Glomerular visceral epithelial cell (primary cell): ENCODE data around the gene CDYL.

Source experiments
- DNase-seq: peaks from one replicate; pipeline ENCODE4 v3.0.0-alpha.2; 2016; ENCODE audit errors: extremely low spot score

Gene CDYL, protein sequence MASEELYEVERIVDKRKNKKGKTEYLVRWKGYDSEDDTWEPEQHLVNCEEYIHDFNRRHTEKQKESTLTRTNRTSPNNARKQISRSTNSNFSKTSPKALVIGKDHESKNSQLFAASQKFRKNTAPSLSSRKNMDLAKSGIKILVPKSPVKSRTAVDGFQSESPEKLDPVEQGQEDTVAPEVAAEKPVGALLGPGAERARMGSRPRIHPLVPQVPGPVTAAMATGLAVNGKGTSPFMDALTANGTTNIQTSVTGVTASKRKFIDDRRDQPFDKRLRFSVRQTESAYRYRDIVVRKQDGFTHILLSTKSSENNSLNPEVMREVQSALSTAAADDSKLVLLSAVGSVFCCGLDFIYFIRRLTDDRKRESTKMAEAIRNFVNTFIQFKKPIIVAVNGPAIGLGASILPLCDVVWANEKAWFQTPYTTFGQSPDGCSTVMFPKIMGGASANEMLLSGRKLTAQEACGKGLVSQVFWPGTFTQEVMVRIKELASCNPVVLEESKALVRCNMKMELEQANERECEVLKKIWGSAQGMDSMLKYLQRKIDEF

DNA sequence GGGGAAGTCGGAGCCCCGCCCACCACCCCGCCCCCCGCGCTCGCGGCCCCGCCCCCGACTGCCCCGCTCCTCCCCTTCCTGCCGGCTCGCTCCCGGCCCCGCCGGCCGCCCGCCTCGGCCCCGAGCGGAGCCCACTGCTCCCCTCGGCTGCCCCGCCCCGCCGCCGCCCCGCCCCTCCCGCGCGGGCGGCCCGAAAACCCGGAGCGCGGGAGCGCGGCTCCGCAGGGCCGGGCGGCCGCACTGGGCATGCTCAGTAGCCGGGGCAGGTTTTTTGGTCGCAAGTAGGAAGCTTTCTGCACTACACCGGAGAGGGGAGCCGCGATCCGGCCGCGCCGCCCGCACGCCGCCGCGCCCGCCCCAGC is at the start of gene CDYL:
Gene CDYL, plus strand, starts transcription at position 274 of the 362 bp plus-strand sequence. CDS start 380 bp downstream, outside the sequence.
- peak; percentile 95 for DNase-seq

DNA sequence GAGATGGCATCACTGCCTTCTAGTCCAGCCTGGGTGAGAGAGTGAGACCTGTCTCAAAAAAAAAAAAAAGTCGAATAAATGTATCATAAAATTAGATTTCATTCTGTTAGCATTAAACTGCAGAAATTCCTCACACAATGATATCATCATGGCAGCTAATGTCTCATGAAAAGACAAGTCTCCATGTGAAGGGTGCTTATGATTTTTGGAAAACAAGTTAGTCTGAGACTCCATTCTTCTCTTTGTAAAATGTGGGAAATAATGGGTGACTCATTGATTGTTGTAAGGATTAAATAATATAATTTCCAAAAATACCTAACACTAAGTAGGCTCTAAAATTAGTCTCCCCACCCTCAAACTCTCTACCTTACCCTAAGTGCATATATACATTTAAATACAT is 49.6 kb upstream of the CDYL start:
- DNase-seq, result no peak

DNA sequence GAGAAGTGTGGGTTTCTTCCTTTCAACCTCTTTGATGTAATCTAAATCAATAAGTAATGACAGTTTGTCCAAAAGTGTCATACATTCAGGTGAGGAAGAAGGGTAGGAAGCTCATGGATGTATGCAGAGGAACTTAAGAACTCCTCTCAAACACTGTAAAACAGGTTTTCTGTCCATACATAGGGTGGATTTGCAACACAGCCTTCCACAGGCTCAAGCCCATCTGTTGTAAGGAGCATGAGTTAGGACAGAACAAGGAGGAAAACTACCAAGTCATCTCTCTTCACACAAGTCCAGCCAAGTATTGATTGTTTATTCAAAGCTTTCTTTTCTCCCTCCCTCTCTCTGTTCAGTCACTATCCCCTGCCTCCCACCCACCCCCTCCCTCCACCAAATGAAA is 49.0 kb upstream of the CDYL start:
- DNase-seq, result no peak

DNA sequence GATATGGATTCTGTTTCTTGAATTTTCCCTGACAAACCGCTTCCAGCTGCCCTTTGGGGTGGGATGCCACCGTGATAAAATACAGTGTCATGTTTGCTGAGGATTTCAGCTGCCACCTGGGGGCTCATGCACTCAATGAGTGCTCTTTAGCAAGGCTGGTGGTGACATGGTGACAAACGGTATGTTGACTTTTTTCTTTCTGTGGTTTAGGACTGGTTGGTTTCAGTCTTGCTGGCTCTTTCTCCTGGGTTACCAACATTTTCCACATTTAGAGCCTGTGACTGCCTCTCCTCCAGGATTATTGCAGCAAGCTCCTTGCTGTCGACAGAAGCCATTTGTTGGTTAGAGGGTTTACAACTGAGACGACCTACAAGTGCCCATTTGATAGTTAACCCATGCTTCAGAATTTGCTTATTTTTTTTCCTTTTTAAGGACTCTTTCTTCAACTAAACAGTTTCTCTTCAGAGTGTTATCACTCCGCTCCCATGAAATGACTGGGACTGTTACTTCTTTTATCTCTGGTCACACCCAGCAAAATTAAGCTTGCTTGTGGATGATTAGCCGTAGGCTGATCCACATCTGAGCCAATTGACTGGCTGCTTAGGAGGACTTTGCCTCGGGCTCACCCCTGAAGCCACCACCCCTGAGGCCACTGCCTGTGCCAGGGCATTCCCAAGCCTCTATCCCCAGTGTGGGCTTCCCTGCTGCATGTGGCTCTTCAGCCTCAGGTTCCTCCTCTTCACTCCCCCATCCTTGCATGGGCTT is 48.4 kb upstream of the CDYL start:
- DNase-seq, result no peak

DNA sequence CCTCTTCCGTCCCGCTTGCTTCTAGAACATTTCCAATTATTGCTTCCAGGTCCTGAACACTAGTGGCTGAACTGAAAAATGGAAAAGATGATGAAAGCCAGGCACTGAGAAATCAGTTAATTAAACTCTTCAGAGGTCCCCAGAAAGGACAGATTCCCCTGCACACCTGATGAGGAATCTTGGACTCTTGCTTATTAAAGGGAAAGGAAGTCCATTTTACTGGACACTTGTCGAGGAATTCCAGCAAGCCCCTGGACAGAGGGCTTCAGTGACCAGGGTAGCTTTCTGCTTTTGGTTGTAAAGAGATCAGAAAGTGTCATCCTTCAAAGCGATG is 47.8 kb upstream of the CDYL start:
- DNase-seq, result no peak

DNA sequence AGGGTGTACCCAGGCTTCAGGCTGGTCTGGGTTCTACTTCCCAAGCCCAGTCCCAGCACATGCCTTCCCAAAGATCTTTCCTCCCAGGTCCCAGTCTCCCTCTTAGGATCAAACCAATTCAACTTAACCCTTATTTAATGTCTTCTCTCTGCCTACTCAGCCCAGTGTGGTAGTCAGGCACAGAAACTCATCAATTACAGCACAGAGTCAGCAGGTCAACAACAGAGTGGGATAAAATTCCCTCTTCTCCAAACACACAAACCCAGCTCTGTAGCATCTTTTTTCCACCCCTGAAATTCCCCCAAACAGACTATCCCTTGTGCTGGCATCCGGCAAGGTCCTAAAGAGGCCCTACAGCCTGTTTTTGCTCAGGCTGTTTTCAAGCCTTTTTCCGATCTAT is 47.3 kb upstream of the CDYL start:
- no peak for DNase-seq

DNA sequence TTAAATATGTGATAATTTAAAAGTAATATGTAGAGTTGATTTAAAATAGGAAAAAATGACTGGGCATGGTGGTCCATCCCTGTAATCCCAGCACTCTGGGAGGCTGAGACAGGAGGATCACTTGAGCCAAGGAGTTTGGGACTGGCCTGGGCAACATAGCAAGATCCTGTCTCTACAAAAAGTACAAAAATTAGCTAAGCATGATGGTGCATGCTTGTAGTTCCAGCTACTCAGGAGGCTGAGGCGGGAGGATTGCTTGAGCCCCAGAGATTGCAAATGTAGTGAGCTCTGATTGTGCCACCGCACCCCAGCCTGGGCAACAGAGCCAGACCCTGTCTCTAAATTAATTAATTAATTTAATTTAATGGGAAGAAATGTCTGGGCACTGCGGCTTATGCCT is 44.2 kb upstream of the CDYL start:
- DNase-seq, result no peak

DNA sequence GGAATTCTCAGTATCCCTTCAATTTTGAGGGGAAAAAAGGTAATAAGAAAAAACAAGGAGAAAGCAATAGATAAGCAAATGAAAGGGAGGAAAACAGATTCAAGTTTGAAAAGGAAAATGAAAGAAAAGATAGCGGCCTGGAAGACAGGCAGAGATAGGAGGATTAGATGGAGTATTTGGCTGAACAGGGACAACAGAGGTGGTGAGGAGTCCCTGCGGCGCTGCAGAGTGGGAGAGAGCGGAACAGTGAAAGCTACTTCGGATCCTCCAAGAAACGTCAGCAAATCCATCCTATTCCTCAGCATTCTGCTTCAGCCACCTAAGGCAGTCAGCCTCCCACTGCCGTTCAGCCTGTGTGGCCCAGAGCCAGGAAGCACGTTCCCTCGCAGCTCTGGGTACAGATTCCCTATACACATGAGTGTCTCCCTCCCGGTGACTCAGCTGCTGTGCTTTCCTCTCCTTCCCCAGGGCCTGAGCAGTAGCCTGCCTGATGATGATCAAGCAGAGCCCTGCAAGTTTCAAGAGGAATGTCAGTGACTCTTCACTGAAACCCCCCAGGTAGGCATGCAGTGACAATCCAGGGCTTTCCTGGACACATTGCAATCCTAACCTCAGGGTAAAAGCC is 43.4 kb upstream of the CDYL start:
- peak; percentile 91 for DNase-seq

DNA sequence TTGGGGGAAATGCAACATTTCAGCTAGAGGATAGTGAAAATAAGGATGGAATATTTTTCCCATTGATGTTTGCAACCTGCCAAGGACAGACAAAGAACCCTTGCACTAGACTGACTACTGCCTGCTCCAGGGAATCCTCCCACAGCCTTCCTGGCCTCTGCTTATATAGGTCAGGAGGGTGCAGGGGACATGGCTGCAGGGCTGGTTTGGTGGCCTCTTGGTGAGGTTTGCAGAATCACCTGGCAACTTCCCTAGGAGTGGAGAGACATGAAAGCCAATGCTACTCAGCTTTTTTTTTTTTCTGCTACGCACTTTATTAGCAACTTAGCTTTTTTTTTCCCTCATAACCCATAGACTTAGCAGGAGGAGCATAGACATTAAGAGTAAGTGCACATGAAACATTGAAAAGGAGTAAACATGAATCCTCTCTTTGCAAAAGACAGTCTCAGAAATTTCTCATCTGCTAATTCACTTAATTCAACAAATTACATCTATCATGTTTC is 39.8 kb upstream of the CDYL start:
- DNase-seq, result no peak

DNA sequence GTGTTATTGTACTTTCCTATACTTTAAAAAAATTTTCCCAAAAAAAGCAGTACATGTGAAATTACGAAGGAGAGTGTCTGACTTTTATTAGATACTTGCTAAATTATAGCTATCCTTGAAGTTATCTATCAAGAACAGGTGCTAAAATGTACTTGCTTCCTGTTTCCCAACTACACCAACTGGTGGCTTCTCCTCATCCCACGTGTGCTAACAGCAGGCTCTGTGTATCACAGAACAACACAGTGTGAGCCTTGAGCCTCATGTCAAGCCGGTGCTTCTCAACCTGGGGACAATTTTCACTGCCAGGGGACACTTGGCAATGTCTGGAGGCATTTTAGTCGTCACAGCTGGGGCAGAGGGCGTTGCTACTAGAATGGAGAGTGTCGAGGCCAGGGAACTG is 36.2 kb upstream of the CDYL start:
- DNase-seq, result no peak

DNA sequence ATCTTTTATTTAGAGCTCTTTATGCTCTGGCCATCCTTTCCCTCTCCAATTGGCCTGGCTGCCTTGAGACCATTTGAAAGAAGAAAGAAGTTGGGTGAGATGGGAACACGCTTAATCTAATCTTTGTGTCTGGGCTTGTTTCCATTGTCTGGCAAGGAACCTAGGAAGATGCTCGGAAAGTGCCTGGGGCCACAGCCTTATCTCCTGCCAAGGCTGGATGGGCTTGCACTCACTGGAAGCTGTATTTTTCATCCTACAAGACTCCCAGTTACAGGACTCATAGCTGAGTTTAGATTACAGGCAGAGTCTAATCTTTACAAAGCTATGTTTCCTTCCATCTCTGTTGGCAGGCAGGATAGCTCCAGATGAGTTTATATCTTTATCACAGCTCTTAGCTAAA is 33.1 kb upstream of the CDYL start:
- DNase-seq, result no peak

DNA sequence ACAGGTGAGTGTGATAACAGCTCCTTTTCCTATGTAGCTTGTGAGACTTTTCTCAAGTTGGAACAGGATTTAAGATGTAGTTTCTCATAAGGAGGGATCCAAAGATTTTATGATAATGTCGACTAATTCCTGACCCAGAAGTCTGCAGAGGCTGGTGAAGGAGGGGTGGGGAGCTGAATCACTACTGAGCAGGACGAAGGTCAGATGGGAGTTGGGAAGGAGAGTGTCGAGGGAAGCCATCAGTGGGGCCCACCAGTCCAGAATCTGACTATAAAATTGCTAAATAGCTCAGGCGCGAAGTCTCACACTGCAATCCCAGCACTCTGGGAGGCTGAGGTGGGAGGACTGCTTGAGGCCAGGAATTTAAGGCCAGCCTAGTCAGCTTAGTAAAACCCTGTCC is 32.3 kb upstream of the CDYL start:
- DNase-seq, result no peak

DNA sequence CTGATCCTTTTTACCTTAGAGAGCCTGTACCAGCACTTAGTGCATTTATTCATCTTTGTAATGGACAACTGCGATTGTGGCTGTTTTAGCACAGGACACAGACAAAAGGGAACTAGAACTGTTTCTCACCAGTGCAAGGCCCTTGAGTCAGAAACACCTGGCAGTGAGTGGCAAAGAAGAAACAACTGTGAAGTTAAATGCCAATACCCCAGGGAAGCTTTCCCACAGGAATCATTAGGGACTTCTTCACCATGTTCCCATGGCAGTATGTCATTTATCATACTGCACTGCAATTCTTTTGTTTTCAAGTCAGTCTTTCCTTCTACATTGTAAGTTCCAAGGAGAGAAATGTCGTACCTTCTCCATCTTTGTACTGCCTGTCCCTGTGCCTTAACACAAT is 28.6 kb upstream of the CDYL start:
- no peak for DNase-seq

DNA sequence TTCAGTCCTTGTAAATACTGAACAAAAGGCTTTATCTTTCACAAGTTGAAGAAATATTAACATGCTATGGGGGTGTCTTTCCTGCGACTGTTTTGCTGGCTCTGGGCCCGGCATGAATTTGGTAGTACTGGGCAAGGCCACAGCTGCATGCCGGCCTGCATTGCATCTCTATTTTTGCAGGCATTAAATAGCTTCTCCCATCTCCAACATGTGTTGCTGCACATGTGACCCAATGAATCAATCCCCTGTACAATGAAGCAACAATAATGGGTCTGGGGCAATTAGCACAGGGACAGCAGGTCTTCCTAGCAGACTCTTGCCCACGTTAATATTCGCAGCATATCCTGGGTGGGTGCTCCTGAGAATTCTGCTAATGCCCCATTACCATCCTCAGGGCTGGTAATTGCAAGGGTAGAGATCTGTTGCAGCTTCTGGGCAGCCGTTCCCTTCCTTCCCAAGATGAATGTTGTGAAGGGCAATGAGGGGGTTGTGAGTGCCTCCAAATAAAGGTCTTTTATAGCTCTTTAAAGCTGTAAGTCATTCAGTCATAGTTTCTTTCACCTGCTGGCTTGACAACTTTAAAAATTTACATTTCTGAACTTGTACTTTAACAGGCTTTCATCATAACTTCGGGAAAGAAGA is 24.3 kb upstream of the CDYL start:
- DNase-seq, result no peak

DNA sequence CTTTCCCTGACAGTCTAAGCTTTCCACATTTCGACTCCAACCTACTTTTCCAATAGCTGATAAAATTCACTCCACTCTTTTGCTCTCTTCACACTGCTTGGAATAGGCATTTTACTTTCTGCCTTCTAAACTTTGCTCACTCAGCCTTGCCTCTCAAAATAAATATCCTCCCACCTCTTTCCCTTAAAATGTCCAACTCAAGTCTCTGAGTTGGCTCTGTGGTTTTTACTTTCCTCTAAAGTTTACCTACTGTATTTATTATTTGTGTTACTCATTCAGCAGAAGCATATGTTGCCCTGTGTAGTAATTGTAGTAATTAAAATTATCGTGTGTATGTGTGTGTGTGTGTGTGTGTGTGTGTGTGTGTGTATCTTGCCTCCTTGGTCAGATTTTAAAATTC is 20.0 kb upstream of the CDYL start:
- DNase-seq, result no peak

DNA sequence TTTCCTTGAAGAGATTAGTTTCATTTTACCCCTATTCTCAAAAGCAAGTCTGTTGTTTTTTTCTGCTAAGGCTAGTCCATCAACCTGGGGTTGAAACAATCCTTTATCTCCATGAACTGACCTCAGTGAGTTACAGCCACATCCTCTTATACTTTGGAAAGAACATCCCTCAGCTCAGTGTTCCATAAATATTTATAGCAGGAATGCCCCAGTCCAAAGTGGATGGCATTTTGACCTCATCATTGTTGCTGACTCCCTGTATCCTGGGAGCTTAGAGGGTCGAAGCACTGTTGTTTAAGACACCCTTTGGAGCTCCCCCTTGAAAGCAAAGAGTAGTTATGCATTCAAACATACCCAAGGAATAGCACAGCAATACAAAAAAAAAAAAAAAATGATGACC is 16.2 kb upstream of the CDYL start:
- no peak for DNase-seq

DNA sequence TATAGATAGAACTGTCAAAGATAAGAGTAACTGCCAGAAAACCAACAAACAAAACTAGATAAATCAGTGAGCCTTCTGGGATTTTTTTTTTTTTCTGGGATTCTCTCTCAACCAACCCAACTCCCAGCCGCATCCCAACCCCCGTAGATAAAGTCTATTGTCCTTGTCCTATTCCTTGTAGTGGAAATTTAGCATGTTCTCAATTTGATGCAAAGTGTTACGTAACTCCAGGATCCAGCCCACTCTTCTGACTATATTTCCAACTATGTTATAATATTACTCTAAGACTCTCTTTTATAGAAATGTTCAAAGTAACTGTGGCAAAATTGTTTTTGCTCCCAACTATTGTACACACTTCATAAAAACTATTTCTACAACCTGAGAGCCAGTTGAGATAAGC is 15.4 kb upstream of the CDYL start:
- DNase-seq, result no peak

DNA sequence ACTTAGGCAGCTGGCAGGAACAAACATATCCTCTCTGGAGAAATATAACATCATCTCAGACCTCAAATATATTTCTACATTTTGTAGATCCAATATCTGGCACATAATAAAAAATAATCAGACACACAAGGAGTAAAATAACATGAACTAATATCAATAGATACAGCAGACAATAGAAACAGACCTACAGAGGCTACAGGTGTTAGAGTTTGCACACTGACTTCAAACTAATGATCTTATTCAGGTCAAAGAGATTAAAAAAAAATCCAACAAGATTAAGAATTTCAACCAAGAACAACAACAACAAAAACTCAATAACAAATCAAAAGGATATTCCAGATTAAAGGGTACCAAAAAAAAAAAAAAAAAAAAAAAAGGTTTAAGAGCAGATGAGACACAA is 13.9 kb upstream of the CDYL start:
- no peak for DNase-seq

DNA sequence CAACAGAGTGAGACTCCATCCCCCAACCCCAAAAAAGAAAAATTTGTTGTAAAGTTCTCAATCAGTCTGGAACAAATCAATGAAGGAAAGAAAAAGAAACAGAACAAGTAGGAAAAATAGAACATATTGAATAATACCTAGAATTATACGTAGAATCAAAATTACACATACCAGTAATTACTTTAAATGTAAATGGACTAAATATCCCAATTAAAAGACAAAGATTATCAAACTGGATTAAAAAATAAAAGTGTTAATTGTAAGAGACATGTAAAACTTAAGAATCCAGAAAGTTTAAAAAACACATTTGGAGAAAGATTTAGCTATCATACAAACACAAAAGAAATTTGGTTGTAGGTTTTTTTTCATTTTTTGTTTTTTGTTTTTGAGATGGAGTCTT is 12.3 kb upstream of the CDYL start:
- DNase-seq, result no peak

DNA sequence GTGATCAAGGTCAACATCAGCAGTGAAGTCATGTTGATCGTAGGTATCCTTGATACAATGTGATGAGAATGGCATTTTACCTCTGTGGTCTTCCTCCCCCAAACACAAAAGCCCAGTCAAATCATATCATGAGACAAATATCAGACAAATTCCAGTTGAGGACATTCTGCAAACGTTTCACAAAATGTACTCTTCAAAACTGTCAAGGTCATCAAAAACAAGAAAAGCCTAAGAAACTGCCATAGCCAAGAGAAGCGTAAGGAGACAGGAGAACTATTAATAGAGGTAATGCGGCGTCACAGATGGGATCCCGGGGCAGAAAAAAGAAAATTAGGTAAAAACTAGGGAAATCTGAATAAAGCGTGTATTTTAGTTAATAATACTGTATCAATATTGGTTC is 7.4 kb upstream of the CDYL start:
- DNase-seq, result no peak

DNA sequence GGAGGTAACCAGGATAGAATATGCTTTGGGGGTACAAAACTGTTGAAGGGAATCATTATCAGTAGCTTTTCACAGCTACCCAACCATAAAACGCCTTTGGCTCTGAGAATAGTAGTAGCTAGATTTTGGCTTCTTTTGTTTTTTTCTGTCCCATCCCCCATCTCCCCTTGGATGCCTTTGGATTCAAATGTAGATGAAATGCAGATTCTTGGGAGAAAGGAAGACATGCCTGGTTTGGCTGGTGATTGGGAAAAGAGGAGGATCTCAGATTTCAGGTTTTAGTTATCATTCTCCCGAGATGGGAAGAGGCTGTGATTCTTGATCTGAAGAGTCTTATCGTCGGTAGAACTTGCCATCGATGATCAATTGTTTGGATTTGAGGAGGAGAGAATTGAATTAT is 3.5 kb upstream of the CDYL start:
- DNase-seq, result no peak

DNA sequence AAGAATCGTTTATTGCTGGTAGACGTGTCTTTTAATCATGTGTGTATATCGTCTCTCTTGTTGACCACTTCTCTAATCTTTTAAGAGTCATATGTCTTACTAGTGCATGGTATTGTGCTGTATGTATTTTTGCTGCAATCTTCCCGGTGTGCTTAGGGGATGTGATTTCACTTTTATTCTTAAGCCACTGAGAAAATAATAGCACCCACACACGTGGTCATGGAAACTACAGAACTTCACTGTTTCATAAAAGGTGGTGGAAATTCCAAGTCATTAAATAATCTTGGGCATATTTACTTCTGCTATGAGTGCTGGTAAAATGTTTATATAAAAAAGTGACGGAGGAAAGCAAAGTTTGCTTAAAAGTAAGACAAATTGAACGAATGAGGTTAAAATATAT is 3.0 kb upstream of the CDYL start:
- DNase-seq, result no peak
